Upper lobe of left lung (tissue), 4 donors: ENCODE data around the gene MICAL2.

Experiments used
- EP300 ChIP-seq, 4 donors: sonication (generic); formaldehyde crosslinking; IDR thresholded peaks; one replicate each; pipeline ENCODE4 v1.5.1; 2017; ENCODE audit warnings: antibody characterized with exemption in 4 of 4, control low read depth in 2 of 4
- POLR2A ChIP-seq, 4 donors: fragments of 450-650 bp; IDR thresholded peaks; one replicate each; pipeline ENCODE4 v1.5.1; 2016 to 2017; ENCODE audit warnings: antibody characterized with exemption in 4 of 4, mild to moderate bottlenecking in 2 of 4
- POLR2AphosphoS5 ChIP-seq, 2 donors: sonication (generic); formaldehyde crosslinking; IDR thresholded peaks; one replicate each; pipeline ENCODE4 v1.5.1; 2017; ENCODE audit warnings: antibody characterized with exemption in 2 of 2
- TF ChIP-seq, protein P1 (sequence below), 6 experiments: fragments of 450-650 bp in 4 of 6; fragments of 200-600 bp in 2 of 6; sonication (generic) in 2 of 6; IDR thresholded peaks; one replicate each; pipeline ENCODE4 v1.5.1; 2016 to 2019; ENCODE audit warnings: antibody characterized with exemption in 6 of 6

- TF ChIP-seq, protein P1, sequence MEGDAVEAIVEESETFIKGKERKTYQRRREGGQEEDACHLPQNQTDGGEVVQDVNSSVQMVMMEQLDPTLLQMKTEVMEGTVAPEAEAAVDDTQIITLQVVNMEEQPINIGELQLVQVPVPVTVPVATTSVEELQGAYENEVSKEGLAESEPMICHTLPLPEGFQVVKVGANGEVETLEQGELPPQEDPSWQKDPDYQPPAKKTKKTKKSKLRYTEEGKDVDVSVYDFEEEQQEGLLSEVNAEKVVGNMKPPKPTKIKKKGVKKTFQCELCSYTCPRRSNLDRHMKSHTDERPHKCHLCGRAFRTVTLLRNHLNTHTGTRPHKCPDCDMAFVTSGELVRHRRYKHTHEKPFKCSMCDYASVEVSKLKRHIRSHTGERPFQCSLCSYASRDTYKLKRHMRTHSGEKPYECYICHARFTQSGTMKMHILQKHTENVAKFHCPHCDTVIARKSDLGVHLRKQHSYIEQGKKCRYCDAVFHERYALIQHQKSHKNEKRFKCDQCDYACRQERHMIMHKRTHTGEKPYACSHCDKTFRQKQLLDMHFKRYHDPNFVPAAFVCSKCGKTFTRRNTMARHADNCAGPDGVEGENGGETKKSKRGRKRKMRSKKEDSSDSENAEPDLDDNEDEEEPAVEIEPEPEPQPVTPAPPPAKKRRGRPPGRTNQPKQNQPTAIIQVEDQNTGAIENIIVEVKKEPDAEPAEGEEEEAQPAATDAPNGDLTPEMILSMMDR (IDR thresholded peaks at IDR 0.05) = no peak
- TF ChIP-seq POLR2AphosphoS5 (IDR thresholded peaks at IDR 0.05) (no peak), POLR2A (IDR thresholded peaks at IDR 0.05) (no peak), EP300 (IDR thresholded peaks at IDR 0.05) (no peak)
Measured at GRCh38 chr11:12273618-12273995, 163.2 kb downstream of the MICAL2 start.
